Measurements from ENCODE around the gene IL3RA.
"Not testable (repeated sequence)": the region's sequence is repeated elsewhere in the genome, so short reads cannot be mapped to it uniquely, and the experiment has no call there.

Gene IL3RA

GRCh38 chrX:1400742-1401471 lies 64.3 kb downstream of the IL3RA start:
- DNase-seq: no peak

GRCh38 chrX:1401611-1402430 lies 65.2 kb downstream of the IL3RA start:
- no peak for DNase-seq

GRCh38 chrX:1403228-1403627 lies 66.6 kb downstream of the IL3RA start:
- DNase-seq: no peak

GRCh38 chrX:1403867-1404266 lies 67.3 kb downstream of the IL3RA start:
- DNase-seq: not testable (repeated sequence)

- not testable (repeated sequence) for DNase-seq
Measured at GRCh38 chrX:1405769-1406168, 69.2 kb downstream of the IL3RA start.

GRCh38 chrX:1407035-1407434 lies 70.5 kb downstream of the IL3RA start:
- DNase-seq: no peak

GRCh38 chrX:1411326-1411725 lies 74.7 kb downstream of the IL3RA start:
- DNase-seq: no peak

GRCh38 chrX:1412551-1413161 lies 76.1 kb downstream of the IL3RA start:
- no peak for DNase-seq

- no peak for DNase-seq
Measured at GRCh38 chrX:1416327-1416784, 79.8 kb downstream of the IL3RA start.

- no peak for DNase-seq
Measured at GRCh38 chrX:1416965-1417760, 80.6 kb downstream of the IL3RA start.

GRCh38 chrX:1417921-1418771 lies 81.6 kb downstream of the IL3RA start:
- no peak for DNase-seq

- DNase-seq: no peak
Measured at GRCh38 chrX:1418901-1419544, 82.4 kb downstream of the IL3RA start.

- no peak for DNase-seq
Measured at GRCh38 chrX:1419545-1420355, 83.2 kb downstream of the IL3RA start.

- DNase-seq: no peak
Measured at GRCh38 chrX:1420371-1420770, 83.8 kb downstream of the IL3RA start.

- no peak for DNase-seq
Measured at GRCh38 chrX:1421433-1422134, 85.0 kb downstream of the IL3RA start.

GRCh38 chrX:1422135-1422465 lies 85.5 kb downstream of the IL3RA start:
- DNase-seq: no peak

- no peak for DNase-seq
Measured at GRCh38 chrX:1423215-1423614, 86.6 kb downstream of the IL3RA start.

- DNase-seq: no peak
Measured at GRCh38 chrX:1424147-1424851, 87.7 kb downstream of the IL3RA start.

GRCh38 chrX:1425381-1425780 lies 88.8 kb downstream of the IL3RA start:
- no peak for DNase-seq

Measured in NCI-H1417 treated with DMSO at 0.1 percent for 48 hours (cell line).